ENCODE measurements around the gene DHRSX. TPM values are rescaled to one million over a fixed set of nuclear protein-coding genes. Genes with fewer than 3 reads are reported as not detected.
"Not testable (repeated sequence)": the region's sequence is repeated elsewhere in the genome, so short reads cannot be mapped to it uniquely, and the experiment has no call there.

Gene DHRSX, protein sequence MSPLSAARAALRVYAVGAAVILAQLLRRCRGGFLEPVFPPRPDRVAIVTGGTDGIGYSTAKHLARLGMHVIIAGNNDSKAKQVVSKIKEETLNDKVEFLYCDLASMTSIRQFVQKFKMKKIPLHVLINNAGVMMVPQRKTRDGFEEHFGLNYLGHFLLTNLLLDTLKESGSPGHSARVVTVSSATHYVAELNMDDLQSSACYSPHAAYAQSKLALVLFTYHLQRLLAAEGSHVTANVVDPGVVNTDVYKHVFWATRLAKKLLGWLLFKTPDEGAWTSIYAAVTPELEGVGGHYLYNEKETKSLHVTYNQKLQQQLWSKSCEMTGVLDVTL
- 10 to 100 TPM; 22.5 to 28.9 (median 24.0) TPM for polyA plus RNA-seq (ENCODE audit: insufficient read depth in 1 of 5, insufficient read length in 5 of 5, low replicate concordance in 1 of 5)
- long read RNA-seq, donor 1, transcript DHRSX-201 (7 exons, 2,571 nt): major isoform, 6 of 28 reads
- long read RNA-seq, donor 1, partial matches to known transcripts: 18 of 28 reads
- long read RNA-seq, donor 1, other reads (novel, unspliced or antisense): 0 of 28 reads
- long read RNA-seq, donor 2, transcript DHRSX-201 (7 exons, 2,571 nt): major isoform, 7 of 21 reads
- long read RNA-seq, donor 2, partial matches to known transcripts: 14 of 21 reads
- long read RNA-seq, donor 2, other reads (novel, unspliced or antisense): 0 of 21 reads
- long read RNA-seq, donor 3, transcript DHRSX-201 (7 exons, 2,571 nt): major isoform, 9 of 17 reads
- long read RNA-seq, donor 3, partial matches to known transcripts: 7 of 17 reads
- long read RNA-seq, donor 3, other reads (novel, unspliced or antisense): 0 of 17 reads
- long read RNA-seq, donor 4, partial matches to known transcripts: 12 of 16 reads
- long read RNA-seq, donor 4, other reads (novel, unspliced or antisense): 0 of 16 reads
- long read RNA-seq, donor 5, transcript DHRSX-201 (7 exons, 2,571 nt): major isoform, 10 of 29 reads
- long read RNA-seq, donor 5, partial matches to known transcripts: 19 of 29 reads
- long read RNA-seq, donor 5, other reads (novel, unspliced or antisense): 0 of 29 reads
- long read RNA-seq, donor 6, transcript DHRSX-201 (7 exons, 2,571 nt): major isoform, 7 of 19 reads
- long read RNA-seq, donor 6, partial matches to known transcripts: 11 of 19 reads
- long read RNA-seq, donor 6, other reads (novel, unspliced or antisense): 0 of 19 reads
- long read RNA-seq, donor 7, transcript DHRSX-201 (7 exons, 2,571 nt): major isoform, 9 of 676 reads
- long read RNA-seq, donor 7, partial matches to known transcripts: 631 of 676 reads
- long read RNA-seq, donor 7, other reads (novel, unspliced or antisense): 36 of 676 reads
- long read RNA-seq, donor 8, partial matches to known transcripts: 0 of 3 reads
- long read RNA-seq, donor 8, other reads (novel, unspliced or antisense): 0 of 3 reads

DNA sequence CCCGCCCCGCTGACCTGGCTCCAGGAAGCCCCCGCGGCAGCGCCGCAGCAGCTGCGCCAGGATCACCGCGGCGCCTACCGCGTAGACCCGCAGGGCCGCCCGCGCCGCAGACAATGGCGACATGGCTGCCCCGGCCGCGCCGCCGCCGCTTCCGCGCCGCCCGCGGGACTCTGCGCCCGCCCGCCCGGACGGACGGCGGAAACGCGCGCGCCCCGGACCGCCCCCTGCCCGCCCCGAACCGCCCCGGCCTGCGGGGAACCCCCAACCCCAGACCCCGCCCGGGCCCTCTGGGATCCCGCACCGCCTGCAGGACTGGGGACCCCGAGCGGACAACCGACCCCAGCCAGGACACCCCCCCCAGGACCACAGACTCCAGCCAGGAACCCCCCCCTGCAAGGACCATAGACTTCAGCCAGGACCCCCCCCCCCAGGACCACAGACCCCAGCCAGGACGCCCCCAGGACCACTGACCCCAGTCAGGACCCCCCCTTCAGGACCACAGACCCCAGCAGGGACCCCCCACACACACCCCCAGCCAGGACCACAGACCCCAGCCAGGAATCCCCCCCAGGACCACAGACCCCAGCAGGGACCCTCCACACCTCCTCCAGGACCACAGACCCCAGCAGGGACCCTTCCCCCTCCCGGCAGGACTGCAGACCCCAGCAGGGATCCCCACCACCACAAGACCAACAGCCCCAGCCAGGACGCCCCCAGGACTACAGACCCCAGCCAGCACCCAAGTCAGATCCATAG lies at the start of gene DHRSX, which contains the start of gene ZBED1:
Gene DHRSX, minus strand, starts transcription at position 174 of the 756 bp plus-strand sequence. Its CDS starts 51 bp downstream, at position 123.
Gene ZBED1, minus strand, starts transcription at position 174 of the 756 bp plus-strand sequence. CDS start 10,257 bp downstream, outside the sequence.
- DNase-seq: no peak

DNA sequence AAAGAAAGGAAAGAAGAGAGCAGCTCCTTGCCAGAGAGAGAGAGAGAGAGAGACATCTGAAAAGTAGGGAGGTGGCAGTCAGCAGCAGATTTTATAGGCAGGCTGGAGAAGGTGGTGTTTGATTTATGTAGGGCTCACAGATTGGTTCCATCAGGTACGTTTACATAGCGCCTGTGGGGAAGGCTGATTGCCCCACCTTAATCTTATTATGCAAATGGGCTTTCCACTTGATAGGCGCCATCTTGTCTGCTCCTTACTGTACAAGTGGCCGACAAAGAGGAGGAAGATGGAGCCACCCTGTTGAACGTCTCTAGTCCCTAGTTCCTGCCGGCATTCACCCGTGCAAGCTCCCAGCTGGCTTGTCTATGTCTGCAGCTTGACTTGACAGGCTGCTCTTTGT lies 49.1 kb upstream of the DHRSX start:
- no peak for DNase-seq

DNA sequence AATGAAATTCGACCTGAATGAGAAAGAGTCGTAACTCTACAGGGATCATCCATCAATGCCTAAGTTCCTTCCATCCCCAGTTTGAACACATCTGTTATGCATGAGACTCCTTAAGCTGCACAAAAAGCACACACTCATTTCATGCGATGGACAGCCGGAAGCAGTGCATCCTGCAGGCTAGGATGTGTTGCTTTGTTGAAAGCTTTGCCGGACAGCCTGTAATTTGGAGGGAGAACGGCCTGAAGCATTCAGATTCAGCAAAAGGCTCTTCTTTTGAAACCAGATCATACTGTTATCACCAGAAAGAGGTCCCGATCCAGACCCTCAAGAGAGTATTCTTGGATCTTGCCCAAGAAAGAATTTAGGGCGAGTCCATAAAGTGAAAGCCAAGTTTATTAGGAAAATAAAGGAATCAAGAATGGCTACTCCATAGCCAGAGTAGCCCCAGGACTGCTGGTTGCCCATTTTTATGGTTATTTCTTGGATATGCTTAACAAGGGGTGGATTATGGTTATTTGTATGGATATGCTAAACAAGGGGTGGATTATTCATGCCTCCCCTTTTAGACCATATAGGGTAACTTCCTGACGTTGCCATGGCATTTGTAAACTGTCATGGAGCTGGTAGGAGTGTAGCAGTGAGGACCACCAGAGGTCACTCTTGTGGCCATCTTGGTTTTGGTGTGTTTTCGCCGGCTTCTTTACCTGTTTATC lies 48.1 kb upstream of the DHRSX start:
- no peak for DNase-seq

DNA sequence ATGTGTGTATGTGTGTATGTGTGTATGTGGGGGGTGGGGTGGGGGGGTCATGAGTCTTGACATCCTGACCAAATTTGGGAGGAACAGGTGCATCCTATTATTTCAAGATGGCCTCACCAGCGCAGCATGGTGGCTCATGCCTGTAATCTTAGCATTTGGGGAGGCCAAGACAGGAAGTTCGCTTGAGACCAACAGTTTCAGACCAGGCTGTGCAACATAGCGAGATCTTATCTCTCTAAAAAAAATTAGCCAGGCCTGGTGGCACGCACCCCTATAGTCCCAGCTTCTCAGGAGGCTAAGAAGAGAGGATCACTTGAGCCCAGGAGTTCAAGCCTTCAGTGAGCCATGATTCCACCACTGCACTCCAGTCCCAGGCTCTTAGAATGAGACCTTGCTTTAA lies 47.0 kb upstream of the DHRSX start:
- DNase-seq: no peak

DNA sequence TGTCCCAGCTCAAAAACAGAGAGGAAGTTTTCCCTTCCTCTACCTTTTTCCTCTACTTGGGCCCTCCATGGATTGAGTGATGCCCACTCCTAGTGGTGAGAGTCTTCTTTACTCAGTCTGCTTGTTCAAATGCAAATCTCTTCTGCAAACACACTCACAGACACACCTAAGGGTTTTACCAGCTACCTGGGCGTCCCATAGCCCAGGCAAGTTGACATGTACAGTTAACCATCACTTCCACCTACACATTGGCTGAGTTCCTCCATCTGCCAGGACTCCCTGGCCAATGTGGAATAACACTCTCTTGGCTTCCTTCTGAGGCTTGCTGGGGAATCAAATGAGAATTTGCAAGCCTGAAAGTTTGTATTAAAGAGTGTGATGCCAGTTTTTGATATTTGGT lies 45.7 kb upstream of the DHRSX start:
- DNase-seq: no peak

DNA sequence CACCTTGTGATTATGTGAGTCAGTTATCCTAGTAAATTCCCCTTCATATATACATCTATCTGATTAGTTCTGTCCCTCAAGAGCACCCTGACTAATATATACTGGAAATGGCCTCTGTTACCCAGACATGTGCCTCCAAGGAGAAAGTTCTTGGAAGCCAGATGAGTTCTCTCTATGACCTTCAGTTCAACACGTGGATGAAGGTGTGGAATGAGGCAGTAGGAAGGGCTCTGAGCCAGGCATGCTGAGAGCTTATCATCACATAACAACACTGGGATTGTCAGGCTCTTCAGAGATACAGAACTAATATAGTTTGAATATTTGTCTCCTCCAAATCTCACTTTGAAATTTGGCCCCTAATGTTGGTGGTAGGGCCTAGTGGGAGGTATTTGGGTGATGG lies 44.4 kb upstream of the DHRSX start:
- no peak for DNase-seq

DNA sequence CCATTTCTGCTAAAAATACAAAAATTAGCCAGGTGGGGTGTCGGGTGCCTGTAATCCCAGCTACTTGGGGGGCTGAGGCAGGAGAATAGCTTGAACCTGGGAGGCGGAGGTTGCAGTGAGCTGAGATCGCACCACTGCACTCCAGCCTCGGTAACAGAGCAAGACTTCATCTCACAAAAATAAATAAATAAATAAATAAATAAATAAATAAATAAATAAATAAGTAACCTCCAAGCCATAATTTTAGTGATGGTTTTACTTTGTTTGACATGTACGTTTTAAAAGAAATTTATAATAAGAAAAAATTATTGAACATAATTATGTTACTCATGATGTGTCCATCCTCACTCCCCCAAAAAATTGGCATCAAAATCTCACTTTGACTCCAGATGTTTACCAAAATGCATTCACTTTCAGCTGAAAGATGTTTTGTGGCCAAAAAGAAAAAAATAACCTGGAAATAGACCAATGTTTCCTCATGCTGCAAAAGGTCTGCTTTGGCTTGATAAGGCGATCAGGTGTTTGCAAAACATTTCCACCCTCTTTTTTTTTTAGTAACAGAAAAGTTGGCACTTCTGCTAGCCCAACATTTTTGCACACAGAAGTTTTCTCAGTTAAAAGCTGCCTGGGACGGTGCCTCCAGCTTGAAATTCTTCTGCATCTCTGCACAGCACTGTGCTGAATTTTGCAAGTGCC lies 42.2 kb upstream of the DHRSX start:
- no peak for DNase-seq

DNA sequence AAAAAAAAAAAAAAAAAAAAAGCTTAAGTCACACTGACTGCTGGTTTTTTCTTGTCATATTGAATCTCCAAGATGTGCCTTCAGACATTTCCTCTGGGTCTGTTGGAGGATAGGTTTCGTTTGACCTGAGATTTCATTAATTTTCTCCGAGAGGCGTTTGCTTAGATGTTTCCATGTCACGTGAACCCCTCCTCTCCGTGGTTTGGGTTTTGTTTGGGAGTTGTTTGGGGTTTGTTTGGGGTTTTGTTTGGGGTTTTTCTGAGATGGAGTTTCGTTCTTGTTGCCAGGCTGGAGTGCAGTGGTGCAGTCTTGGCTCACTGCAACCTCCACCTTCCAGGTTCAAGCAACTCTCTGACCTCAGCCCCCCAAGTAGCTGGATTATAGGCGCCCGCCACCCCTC lies 40.8 kb upstream of the DHRSX start:
- no peak for DNase-seq

DNA sequence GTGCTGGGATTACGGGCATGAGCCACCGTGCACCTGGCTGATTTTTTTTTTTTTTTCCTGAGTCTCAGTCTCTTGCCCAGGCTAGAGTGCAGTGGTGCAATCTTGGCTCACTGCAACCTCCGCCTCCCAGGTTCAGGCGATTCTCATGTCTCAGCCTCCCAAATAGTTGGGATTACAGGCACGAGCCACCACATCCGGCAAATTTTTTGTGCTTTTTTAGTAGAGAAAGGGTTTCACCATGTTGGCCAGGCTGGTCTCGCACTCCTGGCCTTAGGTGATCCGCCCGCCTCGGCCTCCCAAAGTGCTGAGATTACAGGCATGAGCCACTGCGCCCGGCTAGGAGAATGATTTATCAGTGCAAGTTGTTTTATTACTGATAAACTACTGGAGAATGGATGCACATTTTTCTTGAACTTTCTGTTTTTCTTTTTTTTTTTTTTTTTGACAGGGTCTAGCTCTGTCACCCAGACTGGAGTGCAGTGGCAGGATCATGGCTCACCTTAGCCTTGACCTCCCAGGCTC lies 39.7 kb upstream of the DHRSX start:
- DNase-seq: no peak

DNA sequence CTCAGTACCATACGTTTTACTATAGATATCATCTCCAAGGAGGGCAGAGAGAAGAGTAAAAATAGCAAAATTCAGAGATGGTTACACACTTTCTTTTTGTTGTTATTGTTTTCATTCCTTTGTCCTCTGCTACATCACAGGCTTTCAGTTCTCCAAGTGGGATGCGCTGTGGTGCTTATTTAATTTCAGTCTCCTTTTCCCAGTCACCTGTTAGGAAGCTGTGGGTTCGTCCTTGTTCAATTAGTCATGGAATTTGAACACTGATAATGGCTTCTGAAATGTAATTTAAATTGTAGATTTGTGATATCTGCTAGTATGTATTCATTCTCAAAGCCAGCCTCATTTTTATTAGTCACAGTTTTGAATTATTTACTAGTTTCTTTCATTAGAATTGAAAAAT lies 38.8 kb upstream of the DHRSX start:
- DNase-seq: no peak

DNA sequence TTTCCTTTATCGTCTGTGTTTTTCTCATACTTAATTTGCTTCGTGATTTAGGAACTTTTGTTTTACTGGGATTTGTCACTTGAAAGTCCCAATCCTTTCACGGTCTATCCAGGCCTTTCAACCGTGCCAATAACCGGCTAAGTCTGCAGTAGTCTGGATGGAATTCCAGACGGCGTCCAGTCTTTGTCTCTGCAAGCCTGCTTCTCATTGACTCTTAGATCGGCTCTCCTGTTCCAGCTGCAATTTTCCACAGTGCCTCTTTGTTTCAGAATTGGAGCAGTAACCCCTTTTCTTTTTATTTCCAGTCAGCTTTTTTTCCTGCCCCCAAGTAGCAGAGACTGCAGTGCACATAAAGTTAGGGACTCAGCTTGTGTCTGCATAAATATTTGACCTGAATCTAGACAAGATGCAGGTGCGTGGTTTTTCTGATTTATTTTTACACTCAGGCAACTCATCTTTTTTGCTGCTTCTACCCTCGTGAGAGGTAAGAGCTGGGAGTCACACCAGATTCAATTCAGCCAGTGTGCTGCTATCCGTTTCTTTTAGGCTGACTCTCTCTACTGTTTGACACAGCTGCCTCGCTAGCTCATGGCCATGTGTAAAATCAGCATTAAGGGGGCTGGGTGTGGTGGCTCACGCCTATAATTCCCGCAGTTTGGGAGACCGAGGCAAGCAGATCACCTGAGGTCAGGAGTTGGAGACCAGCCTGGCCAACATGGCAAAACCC lies 37.4 kb upstream of the DHRSX start:
- no peak for DNase-seq

DNA sequence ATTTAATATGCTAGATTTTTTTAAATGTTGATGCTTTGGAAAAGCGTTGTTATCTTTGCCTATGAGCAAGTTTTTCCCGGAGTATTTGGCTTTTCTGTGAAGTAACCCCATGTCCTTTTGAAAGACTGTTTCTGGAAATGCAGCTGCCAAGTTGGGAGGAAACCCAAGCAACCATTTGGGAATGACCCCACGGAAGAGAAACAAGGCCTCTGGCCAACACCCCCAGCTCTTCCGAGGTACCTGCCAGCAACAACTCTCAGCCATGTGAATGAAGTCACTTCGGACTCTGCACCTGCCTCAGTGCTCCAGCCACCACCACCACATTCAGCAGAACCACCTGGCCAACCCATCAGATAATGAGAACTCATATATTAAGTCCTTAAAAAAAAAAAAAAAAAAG lies 36.2 kb upstream of the DHRSX start:
- no peak for DNase-seq

DNA sequence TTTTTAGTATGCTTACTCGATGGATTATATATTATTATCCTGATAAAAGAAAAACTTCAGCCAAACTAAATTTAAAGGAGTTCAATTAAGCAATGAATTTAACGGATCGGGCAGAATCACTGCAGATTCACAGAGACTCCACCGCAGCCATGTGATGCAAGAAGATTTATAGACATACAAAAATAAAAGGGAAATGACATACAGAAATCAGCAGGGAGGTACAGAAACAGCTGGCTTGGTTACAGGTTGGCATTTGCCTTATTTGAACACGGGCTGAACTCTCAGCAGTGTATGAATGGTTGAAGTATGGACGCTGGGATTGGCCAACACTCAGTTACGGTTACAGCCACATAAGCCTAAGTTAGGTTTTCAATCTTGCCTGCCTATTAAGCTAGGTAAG lies 35.4 kb upstream of the DHRSX start:
- no peak for DNase-seq

DNA sequence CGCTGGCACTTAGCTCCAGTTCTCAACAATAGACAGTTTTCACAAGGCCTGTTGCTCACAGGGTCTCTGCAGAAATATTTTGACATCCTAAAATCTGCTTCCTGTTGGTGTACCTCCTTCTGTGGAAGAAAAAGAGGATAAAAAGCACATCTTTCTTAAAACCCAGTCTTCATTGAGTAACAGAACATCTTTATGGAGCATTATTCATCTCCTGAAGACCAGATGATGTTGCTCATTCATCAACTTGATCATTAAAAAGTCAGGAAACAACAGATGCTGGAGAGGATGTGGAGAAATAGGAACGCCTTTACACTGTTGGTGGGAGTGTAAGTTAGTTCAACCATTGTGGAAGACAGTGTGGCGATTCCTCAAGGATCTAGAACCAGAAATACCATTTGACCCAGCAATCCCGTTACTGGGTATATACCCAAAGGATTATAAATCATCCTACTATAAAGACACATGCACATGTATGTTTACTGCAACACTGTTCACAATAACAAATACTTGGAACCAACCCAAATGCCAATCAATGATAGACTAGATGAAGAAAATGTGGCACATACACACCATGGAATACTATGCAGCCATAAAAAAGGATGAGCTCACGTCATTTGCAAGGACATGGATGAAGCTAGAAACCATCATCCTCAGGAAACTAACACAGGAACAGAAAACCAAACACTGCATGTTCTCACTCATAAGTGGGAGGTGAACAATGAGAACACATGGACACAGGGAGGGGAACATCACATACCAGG lies 33.7 kb upstream of the DHRSX start:
- not testable (repeated sequence) for DNase-seq

DNA sequence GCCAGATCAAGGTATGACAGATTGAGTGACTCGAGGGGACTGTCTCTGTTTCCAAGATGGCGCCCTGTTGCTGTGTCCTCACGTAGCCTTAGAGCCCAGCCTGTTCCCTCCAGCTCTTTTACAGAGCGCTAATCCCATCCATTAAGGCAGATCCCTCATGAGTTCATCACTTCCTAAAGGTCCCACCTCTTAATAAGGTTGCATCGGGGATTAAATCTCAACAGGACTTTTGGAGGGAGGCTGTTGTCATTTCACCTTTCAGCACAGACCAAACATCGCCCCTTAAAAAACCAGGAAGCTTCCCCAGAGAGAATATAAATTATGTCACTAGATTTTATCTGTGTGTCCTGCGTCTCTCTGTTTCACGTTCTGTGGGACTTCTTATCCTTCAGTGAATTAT lies 32.6 kb upstream of the DHRSX start:
- DNase-seq: no peak

DNA sequence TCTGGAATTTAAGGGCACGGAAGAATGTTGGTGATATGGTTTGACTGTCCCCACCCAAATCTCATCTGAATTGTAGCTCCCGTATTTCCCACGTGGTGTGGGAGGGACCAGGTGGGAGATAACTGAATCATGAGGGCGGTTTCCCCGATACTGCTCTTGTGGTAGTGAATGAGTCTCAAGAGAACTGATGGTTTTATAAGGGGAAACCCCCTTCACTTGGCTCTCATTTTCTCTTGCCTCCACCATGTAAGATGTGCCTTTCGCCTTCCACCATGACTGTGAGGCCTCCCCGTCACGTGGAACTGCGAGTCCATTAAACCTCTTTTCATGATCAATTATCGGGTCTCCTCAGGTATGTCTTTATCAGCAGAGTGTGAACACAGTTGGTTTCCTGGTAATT lies 25.6 kb upstream of the DHRSX start:
- DNase-seq: no peak

DNA sequence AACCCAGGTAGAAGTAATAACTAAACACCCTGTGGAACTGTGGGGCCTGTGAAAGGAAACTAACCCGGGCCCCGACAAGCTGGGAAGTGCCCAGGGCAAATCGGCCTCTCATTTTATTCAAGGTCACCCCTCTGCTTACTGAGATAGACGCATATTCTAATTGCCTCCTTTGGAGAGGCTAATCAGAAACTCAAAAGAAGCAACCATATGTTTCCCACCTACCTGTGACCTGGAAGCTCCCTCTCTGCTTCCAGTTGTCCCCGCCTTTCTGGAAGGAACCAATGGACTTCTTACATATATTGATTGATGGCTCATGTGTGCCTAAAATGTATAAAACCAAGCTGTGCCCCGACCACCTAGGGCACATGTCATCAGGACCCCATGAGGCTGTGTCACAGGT lies 23.1 kb upstream of the DHRSX start:
- DNase-seq: no peak

DNA sequence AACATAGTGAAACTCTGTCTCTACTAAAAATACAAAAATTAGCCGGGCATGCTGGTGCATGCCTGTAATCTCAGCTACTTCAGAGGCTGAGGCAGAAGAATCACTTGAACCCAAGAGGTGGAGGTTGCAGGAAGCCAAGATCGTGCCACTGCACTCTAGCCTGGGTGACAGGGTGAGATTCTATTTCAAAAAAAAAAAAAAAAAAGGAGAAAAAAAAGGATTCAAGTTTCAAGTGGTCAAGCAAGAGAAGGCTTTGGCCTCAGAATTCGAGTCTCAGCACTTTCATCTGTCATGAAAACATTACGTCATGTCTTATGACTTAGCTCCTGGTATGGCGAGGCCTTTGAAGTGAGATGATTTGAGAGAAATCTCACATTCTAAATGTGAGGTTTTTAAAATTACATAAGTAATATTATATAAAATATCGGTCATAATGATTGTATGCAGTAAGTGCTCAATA lies 21.2 kb upstream of the DHRSX start:
- no peak for DNase-seq
